ENCODE data around the gene PRKCQ. TPM values are rescaled to one million over a fixed set of nuclear protein-coding genes. Genes with fewer than 3 reads are reported as not detected.

Gene PRKCQ
- total and polyA plus RNA-seq, 2 of the 8 experiments (the other 6 are each of a cell fraction or from before 2014, with no cell fraction given) = 9.1 to 22.6 TPM

DNA sequence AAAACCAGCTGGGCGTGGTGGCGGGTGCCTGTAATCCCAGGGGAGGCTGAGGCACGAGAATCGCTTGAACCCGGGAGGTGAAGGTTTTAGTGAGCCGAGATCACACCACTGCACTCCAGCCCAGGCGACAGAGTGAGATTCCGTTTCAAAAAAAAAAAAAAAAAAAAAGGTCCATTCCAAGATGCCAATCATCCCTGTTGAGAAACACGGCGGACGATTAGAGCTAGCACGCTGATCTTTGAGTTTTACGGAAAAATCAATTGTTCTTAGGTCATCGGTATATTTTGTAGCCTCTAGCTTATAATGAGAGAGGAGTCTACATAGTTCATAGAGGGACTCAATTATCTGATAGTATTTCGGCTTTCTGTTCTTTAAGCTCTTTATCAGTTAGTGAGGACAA, 169.2 kb downstream of the PRKCQ start (continued):
- TF ChIP-seq SP4 (IDR thresholded peaks at IDR 0.05; ENCODE audit: low read length) (no peak), PHF8 (conservative IDR thresholded peaks at IDR 0.05; ENCODE audit: low read depth, low read length) (no peak), KDM5A (IDR thresholded peaks at IDR 0.05; ENCODE audit: low read length) (no peak), JUN (IDR thresholded peaks at IDR 0.05; ENCODE audit: low read depth, low read length) (no peak), EP300 (IDR thresholded peaks at IDR 0.05; ENCODE audit: borderline replicate concordance in 1 of 2, low read depth in 2 of 2, low read length in 2 of 2) (no peak), POLR2AphosphoS5 (IDR thresholded peaks at IDR 0.05; ENCODE audit: low read depth, low read length) (no peak), ZNF274 (IDR thresholded peaks at IDR 0.05; ENCODE audit: borderline replicate concordance, extremely low read depth, low read length) (no peak), SP2 (IDR thresholded peaks at IDR 0.05; ENCODE audit: low read length) (no peak), POLR2A (IDR thresholded peaks at IDR 0.05; ENCODE audit: control extremely low read depth in 1 of 2, low read depth in 2 of 2, low read length in 2 of 2) (no peak)
